HG02970 (cell line): ENCODE measurements around the gene TMEM219.
"Not testable (repeated sequence)": the region's sequence is repeated elsewhere in the genome, so short reads cannot be mapped to it uniquely, and the experiment has no call there.

Experiments
- ATAC-seq: cut with Tn5 transposase; IDR thresholded peaks from one replicate; pipeline ENCODE4 v1.9.1; 2021; ENCODE audit warnings: mild to moderate bottlenecking, moderate library complexity, moderate number of reproducible peaks; ENCODE audit not compliant: unreplicated experiment, low FRiP score

TMEM219 gene, protein sequence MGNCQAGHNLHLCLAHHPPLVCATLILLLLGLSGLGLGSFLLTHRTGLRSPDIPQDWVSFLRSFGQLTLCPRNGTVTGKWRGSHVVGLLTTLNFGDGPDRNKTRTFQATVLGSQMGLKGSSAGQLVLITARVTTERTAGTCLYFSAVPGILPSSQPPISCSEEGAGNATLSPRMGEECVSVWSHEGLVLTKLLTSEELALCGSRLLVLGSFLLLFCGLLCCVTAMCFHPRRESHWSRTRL

GRCh38 chr16:29961479-29962343, at the start of gene TMEM219:
TMEM219 (plus strand) TSS chr16:29962079; CDS start chr16:29963144, 1,065 bp downstream.
- peak; percentile 84 for ATAC-seq

- ATAC-seq, result no peak
Measured at GRCh38 chr16:29912087-29912486, 49.8 kb upstream of the TMEM219 start.

DNA sequence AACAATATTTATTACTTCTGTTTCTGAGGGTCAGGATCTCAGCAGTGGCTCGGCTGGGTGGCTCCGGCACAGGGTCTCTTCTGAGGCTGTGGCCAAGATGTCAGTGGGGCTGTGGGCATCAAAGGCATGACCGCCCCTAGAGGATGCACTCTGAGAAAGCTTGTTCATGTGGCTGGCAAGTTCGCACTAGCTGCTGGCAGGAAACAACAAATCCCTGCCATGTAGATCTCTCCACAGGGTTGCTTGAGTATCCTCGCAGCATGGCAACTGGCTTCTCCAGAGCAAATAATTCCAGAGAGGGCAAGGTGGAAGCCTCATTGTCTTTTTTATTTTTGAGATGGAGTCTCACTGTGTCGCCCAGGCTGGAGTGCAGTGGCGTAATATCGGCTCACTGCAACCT, 48.4 kb upstream of the TMEM219 start:
- ATAC-seq, result no peak

DNA sequence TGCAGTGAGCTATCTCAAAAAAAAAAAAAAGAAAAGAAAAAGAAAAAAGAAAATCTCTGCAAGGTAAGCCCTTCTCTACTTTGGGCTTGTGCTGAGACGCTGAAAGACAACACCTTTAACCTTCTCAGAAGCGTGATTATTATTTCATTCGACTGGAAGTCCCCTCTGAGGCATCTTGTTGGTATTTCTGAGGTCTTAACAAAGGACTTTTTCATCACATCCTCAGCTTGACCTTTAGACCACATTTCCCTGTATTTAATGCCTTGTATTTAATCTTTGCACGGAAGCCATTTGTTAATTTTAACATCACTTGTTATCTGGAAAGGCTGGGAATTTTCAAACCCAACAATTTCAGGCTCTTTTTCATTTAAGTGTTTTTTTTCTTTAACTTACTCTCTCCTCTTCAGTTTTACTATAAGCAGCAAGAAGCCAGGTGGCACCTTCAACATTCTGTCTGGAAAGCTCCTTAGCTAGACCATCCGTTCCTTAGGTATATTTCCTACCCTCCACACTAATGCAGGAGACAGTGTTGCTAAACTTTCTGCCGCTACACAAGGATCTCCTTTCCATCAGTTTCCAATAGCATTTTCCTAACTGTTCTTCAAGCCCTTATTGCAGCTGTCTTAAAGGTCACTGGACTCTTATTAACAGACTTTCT, 46.2 kb upstream of the TMEM219 start:
- ATAC-seq, result no peak

GRCh38 chr16:29916979-29917378, 44.9 kb upstream of the TMEM219 start:
- ATAC-seq, result no peak

GRCh38 chr16:29920288-29921033, 41.4 kb upstream of the TMEM219 start:
- ATAC-seq, result no peak

- ATAC-seq, result no peak
Measured at GRCh38 chr16:29921034-29921385, 40.9 kb upstream of the TMEM219 start.

DNA sequence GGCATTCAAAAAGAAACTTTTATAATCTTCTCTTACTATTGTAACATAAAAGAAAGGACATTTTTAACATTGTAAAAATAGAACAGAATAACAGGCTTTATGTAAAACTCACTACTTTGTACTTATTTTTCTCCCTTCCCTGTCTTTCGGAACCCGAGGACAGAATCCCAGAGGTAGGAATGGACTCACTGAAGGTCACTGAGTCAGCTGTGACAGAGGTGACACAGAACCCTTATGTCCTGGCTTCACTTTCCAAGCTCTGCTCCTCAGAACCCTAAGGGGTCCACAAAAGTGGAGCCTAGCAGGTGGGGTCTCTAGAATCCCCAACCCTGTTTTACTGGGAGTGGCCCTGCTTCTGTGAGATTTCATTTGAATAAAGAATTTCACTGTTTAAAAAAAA, 39.6 kb upstream of the TMEM219 start:
- ATAC-seq, result no peak

DNA sequence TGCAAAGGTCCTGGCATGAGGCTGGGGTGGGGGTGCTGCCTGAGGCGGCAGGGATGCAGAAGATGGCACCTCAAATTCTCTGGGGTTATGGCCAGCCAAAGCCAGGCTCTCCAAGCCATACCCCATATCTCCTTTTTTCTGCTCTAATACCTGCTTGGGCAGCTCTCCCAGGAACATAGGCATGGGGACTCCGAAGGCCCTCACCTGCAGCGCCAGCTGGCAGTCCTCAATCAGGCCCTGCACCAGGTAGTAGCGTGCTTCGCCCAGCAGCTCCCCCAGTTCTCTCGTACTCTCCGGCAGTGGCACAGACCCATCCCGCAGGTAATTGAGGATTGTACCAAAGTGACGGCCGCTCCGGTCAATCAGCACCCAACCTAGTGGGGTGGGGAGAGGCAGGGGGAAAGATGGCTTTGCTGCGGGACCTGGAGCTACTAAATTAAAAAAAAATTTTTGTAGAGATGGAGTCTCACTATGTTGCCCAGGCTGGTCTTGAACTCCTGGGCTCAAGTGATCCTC, 38.8 kb upstream of the TMEM219 start:
- no peak for ATAC-seq

DNA sequence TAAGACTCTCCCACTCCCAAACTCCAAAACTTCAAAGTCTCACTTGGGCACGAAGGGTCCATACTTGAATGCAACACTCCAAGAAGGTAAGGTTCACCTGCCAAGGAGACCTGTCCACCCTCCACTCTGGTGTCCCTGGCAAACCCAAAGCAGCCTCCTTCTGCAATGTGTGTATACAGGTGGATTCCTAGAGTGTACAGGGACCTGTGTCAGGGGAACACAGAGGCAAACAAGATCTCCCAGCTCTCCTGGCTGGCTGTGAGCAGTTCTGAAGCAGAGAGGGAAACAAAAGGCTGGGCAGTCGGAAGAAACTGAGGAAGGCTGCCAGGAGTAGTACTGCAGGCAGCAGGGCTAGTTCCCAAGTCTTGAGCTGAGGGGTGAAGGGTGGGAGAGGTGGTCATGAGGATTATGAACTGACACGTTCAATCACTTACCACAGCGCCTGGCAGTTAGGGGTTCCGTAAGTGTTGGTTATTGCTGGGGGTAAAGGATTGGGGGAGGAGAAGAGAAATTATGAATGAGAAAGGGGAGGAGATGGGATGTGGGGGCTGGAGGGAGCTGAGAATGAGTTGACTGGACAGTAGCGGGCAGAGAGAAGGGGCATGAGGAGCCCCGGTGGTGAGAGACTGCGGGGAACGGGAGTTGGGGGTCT, 36.6 kb upstream of the TMEM219 start:
- no peak for ATAC-seq

DNA sequence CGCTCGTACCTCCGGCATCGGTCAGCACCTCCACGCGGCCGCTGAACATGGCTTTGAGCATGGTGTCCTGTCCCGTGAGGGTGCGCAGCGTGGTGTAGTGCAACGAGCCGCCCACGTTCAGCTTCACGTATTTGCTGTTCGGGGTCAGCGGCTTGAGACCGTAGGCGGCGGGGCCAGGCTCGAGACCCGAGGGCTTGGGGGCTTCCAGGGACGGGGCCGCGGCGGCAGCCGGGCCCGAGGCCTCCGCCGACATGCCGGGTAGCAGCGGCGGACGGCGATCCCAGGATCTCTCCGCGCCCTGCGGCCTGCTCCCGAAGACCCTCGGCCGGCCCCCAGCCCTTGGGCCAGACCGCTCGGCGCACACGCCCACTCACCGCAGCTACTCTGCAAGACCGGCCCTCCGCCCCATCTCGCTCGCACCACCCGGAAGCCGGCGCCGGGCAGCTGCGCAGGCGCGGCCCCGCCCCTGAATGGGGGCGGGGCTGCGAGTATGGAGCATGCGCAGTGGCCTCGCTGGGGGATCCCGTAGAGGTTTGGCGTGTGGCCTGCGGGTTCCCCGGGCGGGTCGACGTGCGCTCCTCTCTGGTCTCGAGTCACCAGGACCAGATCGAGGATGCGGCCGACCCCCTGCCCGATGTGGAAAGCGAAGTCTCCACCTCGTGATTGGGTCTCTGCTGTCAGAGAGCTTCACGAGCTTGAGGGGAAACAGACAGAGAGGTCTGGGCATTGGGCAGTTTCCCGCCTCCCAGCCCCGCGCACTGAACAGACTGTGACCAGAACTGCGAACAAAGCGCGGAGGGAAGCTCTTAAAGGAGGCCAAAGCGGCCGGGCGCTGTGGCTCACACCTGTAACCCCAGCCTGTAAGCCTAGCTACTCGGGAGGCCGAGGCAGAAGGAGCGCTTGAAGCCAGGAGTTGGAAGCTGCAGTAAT, 35.8 kb upstream of the TMEM219 start, which contains the start of gene KCTD13:
TSS of gene KCTD13 (minus strand) at position 446 of the 930 bp plus-strand sequence. CDS start at position 253, 193 bp downstream.
- ATAC-seq, result peak; percentile 88

- peak; percentile 14 for ATAC-seq
Measured at GRCh38 chr16:29926711-29927052, 35.2 kb upstream of the TMEM219 start.

- ATAC-seq, result no peak
Measured at GRCh38 chr16:29927070-29927905, 34.6 kb upstream of the TMEM219 start.

- not testable (repeated sequence) for ATAC-seq
Measured at GRCh38 chr16:29931750-29932149, 30.1 kb upstream of the TMEM219 start.

GRCh38 chr16:29940656-29941055, 21.2 kb upstream of the TMEM219 start:
- no peak for ATAC-seq

GRCh38 chr16:29943846-29944799, 17.8 kb upstream of the TMEM219 start:
- no peak for ATAC-seq

- no peak for ATAC-seq
Measured at GRCh38 chr16:29947897-29948296, 14.0 kb upstream of the TMEM219 start.
